HUES64 (cell line): ENCODE results near the gene EPS8.

Source experiments
- H3K27ac ChIP-seq: 2 replicates; pipeline ENCODE4 v1.7.0; 2013; ENCODE audit warnings: low read depth, low read length, inconsistent platforms
- H3K27me3 ChIP-seq: 2 replicates; pipeline ENCODE4 v1.6.1; 2013; ENCODE audit warnings: mild to moderate bottlenecking, low read length; ENCODE audit not compliant: insufficient read depth
- H3K36me3 ChIP-seq: 2 replicates; pipeline ENCODE4 v1.6.1; 2013; ENCODE audit warnings: mild to moderate bottlenecking, low read length; ENCODE audit not compliant: insufficient read depth
- H3K4me1 ChIP-seq: 2 replicates; pipeline ENCODE4 v1.6.1; 2013; ENCODE audit warnings: mild to moderate bottlenecking, low read length, moderate library complexity; ENCODE audit not compliant: insufficient read depth
- H3K4me3 ChIP-seq: 2 replicates; pipeline ENCODE4 v1.5.1; 2013; ENCODE audit warnings: mild to moderate bottlenecking, low read length, moderate library complexity
- H3K9ac ChIP-seq: 2 replicates; pipeline ENCODE4 v1.6.1; 2013; ENCODE audit warnings: mild to moderate bottlenecking, low read depth, low read length
- H3K9me3 ChIP-seq: 2 replicates; pipeline ENCODE4 v1.6.1; 2013; ENCODE audit warnings: low read depth, low read length; ENCODE audit not compliant: insufficient read depth
- WGBS: fragments of 150-250, 120-280 bp; methylation state at CpG from one replicate; pipeline ENCODE4 v1.1.7; 2013; ENCODE audit warnings: missing lambda C conversion rate; 5-methylcytosine and 5-hydroxymethylcytosine counted together

Gene EPS8

DNA sequence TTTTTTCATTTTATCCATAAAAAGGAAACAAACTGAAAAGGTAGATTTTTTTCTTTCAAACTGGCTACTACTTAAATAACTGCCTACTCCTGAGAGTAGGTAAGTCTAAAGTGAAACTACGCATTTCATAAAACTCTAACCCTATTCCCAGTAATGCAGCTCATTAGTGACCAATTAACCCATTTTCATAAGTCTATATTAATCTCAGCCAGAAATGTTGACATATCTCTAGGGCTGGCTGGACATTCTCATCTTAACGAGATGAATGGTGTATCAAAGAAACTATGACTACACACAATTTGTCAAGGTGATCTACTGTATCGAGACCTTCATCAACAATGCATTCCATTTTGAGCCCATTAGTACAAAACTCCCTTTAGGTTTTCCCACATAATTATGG, 57.2 kb downstream of the EPS8 start:
- no peaks in the 10 kb centered on the region for H3K27me3 ChIP-seq
- no peak overlapping the region for H3K9ac ChIP-seq
- H3K36me3 ChIP-seq: no peaks in the 10 kb centered on the region
- H3K4me1 ChIP-seq: no peaks in the 10 kb centered on the region; the same call in 1 of the 2 replicates
- no peaks in the 10 kb centered on the region for H3K9me3 ChIP-seq
- no peak overlapping the region for H3K4me3 ChIP-seq
- WGBS: 99% methylated on average over 3 of the region's 3 CpGs
- H3K27ac ChIP-seq: no peak overlapping the region

DNA sequence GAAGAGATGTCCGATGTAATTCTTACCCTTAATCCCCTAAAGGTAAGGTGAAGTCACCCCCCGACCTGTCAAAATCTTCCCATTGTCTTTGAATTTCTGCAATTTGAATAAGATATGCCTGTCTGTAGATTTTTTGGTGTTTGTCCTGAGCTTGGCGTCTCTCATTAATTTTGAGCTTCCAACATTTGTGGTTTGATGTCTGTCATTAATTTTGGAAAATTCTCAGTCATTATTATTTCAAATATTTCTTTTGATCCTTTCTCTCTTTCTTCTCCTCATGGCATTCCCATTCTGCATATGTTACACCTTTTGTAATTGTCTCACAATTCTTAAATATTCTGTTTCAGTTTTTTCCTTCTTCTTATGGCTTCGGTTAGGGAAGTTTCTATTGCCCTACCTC, 60.1 kb downstream of the EPS8 start:
- no peaks in the 10 kb centered on the region for H3K9me3 ChIP-seq
- no peaks in the 10 kb centered on the region for H3K36me3 ChIP-seq
- no peaks in the 10 kb centered on the region for H3K27me3 ChIP-seq
- H3K4me1 ChIP-seq: no peaks in the 10 kb centered on the region; the same call in 1 of the 2 replicates
- no peak overlapping the region for H3K27ac ChIP-seq
- no peak overlapping the region for H3K9ac ChIP-seq
- WGBS: 98% methylated on average over 4 of the region's 4 CpGs
- H3K4me3 ChIP-seq: no peak overlapping the region

DNA sequence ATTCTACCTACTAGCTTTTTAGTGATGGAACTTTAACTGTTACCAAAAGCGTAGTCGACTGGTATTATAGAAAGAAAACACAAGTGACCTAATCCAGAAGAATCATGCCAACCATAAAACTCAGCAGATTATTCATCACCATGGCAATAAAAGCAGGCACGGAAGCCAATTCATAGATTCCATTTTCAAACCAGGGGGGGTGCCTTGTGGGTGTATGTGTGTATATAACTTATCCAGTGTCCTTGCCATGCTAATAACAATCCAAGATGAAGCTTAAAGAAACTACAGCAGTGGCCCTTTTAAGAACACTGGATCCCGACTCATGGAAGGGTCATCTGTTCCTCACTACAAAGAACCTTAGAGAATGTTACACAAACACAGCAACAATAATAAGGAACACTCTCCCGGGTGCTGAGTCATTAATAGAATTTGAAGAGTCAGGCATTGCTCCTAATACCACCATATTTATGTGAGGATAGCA, 61.0 kb downstream of the EPS8 start:
- WGBS: over 99% methylated on average over 4 of the region's 5 CpGs
- H3K9me3 ChIP-seq: no peaks in the 10 kb centered on the region

DNA sequence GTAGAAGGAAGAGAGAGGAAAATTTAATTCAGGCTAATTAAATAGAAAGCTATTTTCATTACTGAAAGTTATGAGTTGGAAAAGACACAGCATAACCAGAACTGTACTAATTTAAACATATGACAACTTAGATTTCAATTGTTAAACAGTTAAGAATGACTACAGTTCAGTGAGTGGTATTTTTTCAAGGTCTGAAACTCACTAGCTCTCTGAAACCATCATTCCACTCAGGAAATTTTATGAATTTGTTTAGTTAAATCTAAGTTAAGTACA, 62.4 kb downstream of the EPS8 start:
- H3K4me1 ChIP-seq: no peaks in the 10 kb centered on the region; the same call in 1 of the 2 replicates
- H3K9me3 ChIP-seq: no peaks in the 10 kb centered on the region
- H3K27me3 ChIP-seq: no peaks in the 10 kb centered on the region
- no peak overlapping the region for H3K4me3 ChIP-seq
- H3K9ac ChIP-seq: no peak overlapping the region
- H3K36me3 ChIP-seq: no peaks in the 10 kb centered on the region
- H3K27ac ChIP-seq: no peak overlapping the region

More for the DNA sequence above, 61.0 kb downstream of the EPS8 start:
- H3K27me3 ChIP-seq: no peaks in the 10 kb centered on the region
- no peak overlapping the region for H3K4me3 ChIP-seq
- H3K4me1 ChIP-seq: no peaks in the 10 kb centered on the region; the same call in 1 of the 2 replicates
- H3K27ac ChIP-seq: no peak overlapping the region
- no peaks in the 10 kb centered on the region for H3K36me3 ChIP-seq
- H3K9ac ChIP-seq: no peak overlapping the region

DNA sequence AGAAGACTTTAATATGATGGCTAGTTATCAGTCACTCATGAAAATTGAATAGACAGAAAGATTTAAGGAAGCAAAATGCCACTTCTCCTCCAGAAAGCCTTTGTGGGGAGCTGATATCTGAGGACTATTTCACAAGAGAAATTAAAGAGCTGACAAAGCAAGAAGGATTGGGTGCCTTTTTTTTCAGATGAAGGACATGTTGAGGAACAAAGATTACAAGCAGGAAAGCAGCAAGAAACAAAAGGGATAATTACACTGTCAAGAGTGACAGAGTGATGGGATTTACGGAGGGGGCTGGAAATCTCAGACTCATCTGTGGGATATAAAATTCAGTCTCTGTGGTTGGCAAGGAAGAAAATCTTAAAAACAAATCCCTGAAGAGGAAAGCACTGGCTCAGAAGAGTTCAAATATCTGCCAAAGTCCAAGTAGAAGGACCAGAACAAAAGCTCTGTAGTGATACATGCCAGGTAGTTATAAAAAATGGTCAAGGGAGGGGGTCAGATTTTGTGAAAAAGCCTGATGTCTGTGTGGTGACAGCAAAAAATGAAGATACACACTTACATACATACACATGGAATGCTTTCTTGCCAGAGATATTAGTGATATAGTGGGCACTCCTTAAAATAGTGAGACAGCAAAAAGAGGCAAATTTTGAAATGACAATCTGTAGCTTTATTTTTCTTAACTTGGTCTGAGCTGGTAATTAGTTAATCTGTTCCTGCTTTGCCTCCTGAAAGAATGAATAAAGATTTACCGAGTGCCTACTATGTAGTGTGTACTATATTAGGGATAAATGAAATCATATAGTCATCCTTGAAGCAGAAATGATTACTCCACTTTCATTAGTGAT, 62.9 kb downstream of the EPS8 start:
- H3K9me3 ChIP-seq: no peaks in the 10 kb centered on the region
- H3K36me3 ChIP-seq: no peaks in the 10 kb centered on the region
- 88% methylated on average over 2 of the region's 2 CpGs for WGBS
- no peak overlapping the region for H3K27ac ChIP-seq
- no peaks in the 10 kb centered on the region; the same call in 1 of the 2 replicates for H3K4me1 ChIP-seq
- H3K4me3 ChIP-seq: no peak overlapping the region
- no peak overlapping the region for H3K9ac ChIP-seq
- no peaks in the 10 kb centered on the region for H3K27me3 ChIP-seq

DNA sequence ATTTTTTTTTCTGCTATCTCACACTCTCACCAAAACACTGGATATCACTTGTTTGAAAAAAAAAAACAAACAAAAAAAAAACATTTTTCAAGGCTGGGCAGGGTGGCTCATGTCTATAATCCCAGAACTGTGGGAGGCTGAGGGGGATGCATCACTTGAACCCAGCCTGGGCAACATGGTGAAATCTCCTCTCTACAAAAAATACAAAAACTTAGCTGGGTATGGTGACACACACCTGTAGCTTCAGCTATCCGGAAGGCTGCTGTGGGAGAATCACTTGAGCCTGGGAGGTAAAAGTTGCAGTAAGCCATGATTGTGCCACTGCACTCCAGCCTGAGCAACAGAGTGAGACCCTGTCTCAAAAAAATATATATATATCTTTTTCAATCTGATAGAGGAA, 66.2 kb downstream of the EPS8 start:
- Histone ChIP-seq H3K4me3 (no peak overlapping the region), H3K9ac (no peak overlapping the region), H3K27me3 (no peaks in the 10 kb centered on the region), H3K36me3 (no peaks in the 10 kb centered on the region), H3K27ac (no peak overlapping the region), H3K9me3 (no peaks in the 10 kb centered on the region), H3K4me1 (no peaks in the 10 kb centered on the region)
- WGBS: 84% methylated on average over 1 of the region's 1 CpG

DNA sequence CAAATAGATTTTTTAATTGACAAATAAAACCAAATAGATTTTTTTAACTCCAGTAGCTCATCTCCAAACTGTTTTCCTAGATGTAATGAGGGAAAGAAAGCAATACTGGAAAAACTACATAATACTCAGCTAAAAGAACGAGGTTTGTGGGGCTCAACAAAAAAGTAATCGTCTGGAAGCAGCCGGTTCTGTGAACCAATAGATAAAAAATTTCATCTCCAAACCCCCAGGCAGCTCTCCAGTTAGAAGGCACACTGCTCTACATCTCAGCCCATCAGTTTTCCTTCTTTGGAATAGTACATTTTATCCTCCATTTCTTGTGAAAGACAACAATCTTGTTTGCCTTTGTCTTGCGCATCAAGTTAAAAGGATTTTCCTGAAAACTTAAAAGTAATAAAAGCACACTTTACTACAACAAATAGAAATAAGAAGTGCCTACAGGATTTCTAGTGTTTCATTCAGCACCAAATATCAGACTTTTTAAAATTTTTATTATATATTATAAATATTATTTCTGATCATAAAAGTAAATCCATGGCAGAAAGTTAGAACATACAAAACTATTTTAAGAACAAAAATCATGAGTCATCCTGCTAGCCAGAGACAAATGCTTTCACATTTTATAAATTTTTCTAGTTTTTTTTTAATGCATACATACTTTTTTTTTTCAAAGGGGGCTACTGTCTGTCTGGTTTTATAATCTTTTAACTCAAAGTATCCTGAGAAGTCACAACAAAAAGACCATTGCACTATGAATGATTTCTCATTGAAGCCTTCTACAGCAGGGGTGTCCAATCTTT, 67.7 kb downstream of the EPS8 start:
- Histone ChIP-seq H3K4me1 (no peaks in the 10 kb centered on the region), H3K4me3 (no peak overlapping the region), H3K36me3 (no peaks in the 10 kb centered on the region), H3K9ac (no peak overlapping the region), H3K27ac (no peak overlapping the region), H3K9me3 (no peaks in the 10 kb centered on the region), H3K27me3 (no peaks in the 10 kb centered on the region)
- 94% methylated on average over 4 of the region's 4 CpGs for WGBS

DNA sequence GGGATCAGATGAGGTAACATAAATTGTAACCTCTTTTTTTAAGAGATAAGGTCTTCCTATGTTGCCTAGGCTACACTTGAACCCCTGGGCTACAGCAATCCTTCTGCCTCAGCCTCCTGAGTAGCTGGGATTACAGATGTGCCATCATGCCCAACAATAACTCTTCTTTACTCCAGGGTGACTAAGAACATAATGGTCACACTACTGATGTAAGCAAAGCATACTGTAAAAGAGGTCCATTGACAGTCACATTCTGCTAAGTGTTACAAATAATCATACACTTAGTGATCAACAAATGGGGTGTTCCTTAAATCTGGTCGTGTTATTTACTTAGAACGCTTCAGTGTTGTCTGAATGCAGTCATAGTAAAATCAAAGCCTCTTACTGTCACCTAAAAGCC, 68.9 kb downstream of the EPS8 start:
- Histone ChIP-seq H3K4me3 (no peak overlapping the region), H3K9me3 (no peaks in the 10 kb centered on the region), H3K27me3 (no peaks in the 10 kb centered on the region), H3K27ac (no peak overlapping the region), H3K4me1 (no peaks in the 10 kb centered on the region), H3K9ac (no peak overlapping the region), H3K36me3 (no peaks in the 10 kb centered on the region)
- 93% methylated on average over 2 of the region's 2 CpGs for WGBS

DNA sequence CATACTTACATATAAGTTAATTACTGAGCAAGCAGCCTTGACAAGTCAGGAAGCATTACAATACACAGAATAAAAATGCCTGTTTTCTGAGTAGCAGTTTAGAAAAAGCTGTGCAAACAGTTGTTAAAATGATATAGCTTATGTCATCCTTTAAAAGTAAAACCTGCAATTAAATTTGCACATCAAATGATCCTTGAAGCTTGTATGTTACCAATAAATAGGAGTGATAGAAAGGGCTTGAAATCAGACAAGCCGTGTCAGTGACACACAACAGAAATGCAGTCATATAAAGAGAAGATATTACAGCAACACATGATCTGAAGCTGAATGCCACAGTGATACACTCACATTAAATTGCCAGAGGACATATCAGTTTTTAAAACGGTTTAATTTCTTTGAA, 70.0 kb downstream of the EPS8 start:
- 94% methylated on average over 2 of the region's 2 CpGs for WGBS

DNA sequence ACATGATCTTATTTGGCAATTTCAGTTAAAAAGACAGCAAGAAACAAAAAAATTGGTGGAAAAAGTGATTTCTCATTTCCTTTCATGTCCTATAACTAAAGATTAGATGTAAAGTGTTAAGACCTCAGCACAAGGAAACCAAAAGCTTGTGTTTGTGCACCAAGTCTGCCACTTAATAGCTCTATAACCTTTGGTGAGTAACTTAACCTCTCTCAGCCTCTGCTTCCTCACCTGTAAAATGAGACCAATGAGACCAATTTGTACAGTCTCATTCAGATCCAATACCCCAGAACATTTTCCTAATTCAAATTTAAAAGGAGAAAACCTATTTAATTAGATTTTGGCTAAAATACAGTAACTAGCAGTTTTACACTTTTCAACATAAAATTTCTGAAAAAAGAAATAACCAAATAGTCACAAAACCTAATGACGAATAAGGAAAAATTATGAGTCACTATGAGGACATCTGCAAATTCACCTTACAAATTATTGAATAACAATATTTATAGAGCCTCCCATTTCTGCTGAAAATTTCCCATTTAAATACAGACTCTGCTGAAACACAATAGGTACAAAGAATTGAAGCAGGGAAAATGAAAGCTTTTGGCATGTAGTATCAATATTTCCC, 71.1 kb downstream of the EPS8 start:
- Histone ChIP-seq H3K4me3 (no peak overlapping the region), H3K4me1 (no peaks in the 10 kb centered on the region), H3K36me3 (no peaks in the 10 kb centered on the region), H3K27ac (no peak overlapping the region), H3K9ac (no peak overlapping the region), H3K27me3 (no peaks in the 10 kb centered on the region), H3K9me3 (no peaks in the 10 kb centered on the region)
- 100% methylated on average over 1 of the region's 1 CpG for WGBS

More for the DNA sequence above, 70.0 kb downstream of the EPS8 start:
- Histone ChIP-seq H3K27me3 (no peaks in the 10 kb centered on the region), H3K36me3 (no peaks in the 10 kb centered on the region), H3K4me3 (no peak overlapping the region), H3K4me1 (no peaks in the 10 kb centered on the region), H3K27ac (no peak overlapping the region), H3K9me3 (no peaks in the 10 kb centered on the region), H3K9ac (no peak overlapping the region)

DNA sequence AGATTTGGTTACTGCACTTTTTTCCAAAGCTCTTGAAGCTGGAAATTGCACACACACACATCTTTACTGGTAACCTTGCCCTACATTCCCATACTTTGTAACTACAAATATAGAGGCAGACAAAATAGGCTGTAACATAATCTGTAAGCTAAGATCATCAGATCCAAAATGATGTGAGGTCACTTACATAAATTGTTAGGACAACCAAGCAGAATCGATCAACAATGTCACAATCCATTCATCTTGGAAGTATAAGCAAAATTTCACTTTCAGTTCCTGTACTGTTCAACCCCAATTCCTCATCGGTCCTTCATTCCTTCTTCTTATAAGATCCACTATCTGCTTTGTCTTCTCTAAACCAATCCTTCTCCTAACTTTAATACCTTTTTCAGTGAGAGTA, 72.6 kb downstream of the EPS8 start:
- H3K9ac ChIP-seq: no peak overlapping the region
- H3K4me1 ChIP-seq: no peaks in the 10 kb centered on the region
- H3K9me3 ChIP-seq: no peaks in the 10 kb centered on the region
- H3K4me3 ChIP-seq: no peak overlapping the region
- 94% methylated on average over 2 of the region's 2 CpGs for WGBS
- H3K27ac ChIP-seq: no peak overlapping the region
- no peaks in the 10 kb centered on the region for H3K27me3 ChIP-seq
- H3K36me3 ChIP-seq: no peaks in the 10 kb centered on the region
